Neural progenitor cell (in vitro differentiated cells): ENCODE results near the gene ERBB4. TPM values are rescaled to one million over a fixed set of nuclear protein-coding genes. Genes with fewer than 3 reads are reported as not detected.

Experiments used
- DNase-seq: peaks from one replicate; pipeline ENCODE4 v3.0.0-alpha.2; 2016; ENCODE audit warnings: low spot score
- H2AFZ ChIP-seq: fragments of 200-600 bp; sonication (generic); replicated peaks from 2 replicates; pipeline ENCODE4 v1.6.1; 2016; ENCODE audit warnings: antibody characterized with exemption
- H3F3A ChIP-seq: fragments of 200-600 bp; sonication (generic); 2 replicates; pipeline ENCODE4 v1.6.1; 2016; ENCODE audit warnings: antibody characterized with exemption, low read depth
- H3K27ac ChIP-seq: fragments of 200-600 bp; sonication (generic); 2 replicates; pipeline ENCODE4 v1.5.1; 2016; ENCODE audit warnings: mild to moderate bottlenecking
- H3K27me3 ChIP-seq: fragments of 200-600 bp; sonication (generic); 2 replicates; pipeline ENCODE4 v1.6.1; 2016; ENCODE audit warnings: mild to moderate bottlenecking, moderate library complexity
- H3K36me3 ChIP-seq: fragments of 200-600 bp; sonication (generic); 2 replicates; pipeline ENCODE4 v1.5.1; 2016
- H3K4me1 ChIP-seq: fragments of 200-600 bp; sonication (generic); 2 replicates; pipeline ENCODE4 v1.6.1; 2016; ENCODE audit warnings: mixed run types
- H3K4me2 ChIP-seq: fragments of 200-600 bp; sonication (generic); 2 replicates; pipeline ENCODE4 v1.6.1; 2016
- H3K4me3 ChIP-seq: fragments of 200-600 bp; sonication (generic); 2 replicates; pipeline ENCODE4 v1.5.1; 2016
- H3K79me2 ChIP-seq: fragments of 200-600 bp; sonication (generic); 2 replicates; pipeline ENCODE4 v1.6.1; 2016; ENCODE audit warnings: low read depth
- H3K9ac ChIP-seq: fragments of 200-600 bp; sonication (generic); 2 replicates; pipeline ENCODE4 v1.6.1; 2016
- H3K9me3 ChIP-seq: fragments of 200-600 bp; sonication (generic); 2 replicates; pipeline ENCODE4 v1.5.1; 2016; ENCODE audit warnings: low read depth
- H4K20me1 ChIP-seq: fragments of 200-600 bp; sonication (generic); 2 replicates; pipeline ENCODE4 v1.6.1; 2016; ENCODE audit warnings: low read depth
- H3K27ac Mint-ChIP-seq: 3 replicates; pipeline ENCODE4 v1.8.0; 2021; ENCODE audit warnings: mixed read lengths
- H3K27me3 Mint-ChIP-seq: 2 replicates; pipeline ENCODE4 v1.8.0; 2022; ENCODE audit warnings: low read depth, mild to moderate bottlenecking, inconsistent platforms, moderate library complexity, mixed read lengths; ENCODE audit not compliant: insufficient read depth
- H3K36me3 Mint-ChIP-seq: 3 replicates; pipeline ENCODE4 v1.8.0; 2021; ENCODE audit warnings: mixed read lengths
- H3K4me1 Mint-ChIP-seq: 3 replicates; pipeline ENCODE4 v1.8.0; 2021; ENCODE audit warnings: mixed read lengths
- H3K4me3 Mint-ChIP-seq: 3 replicates; pipeline ENCODE4 v1.8.0; 2021; ENCODE audit warnings: mild to moderate bottlenecking, moderate library complexity, mixed read lengths
- H3K9me3 Mint-ChIP-seq: 3 replicates; pipeline ENCODE4 v1.8.0; 2020; ENCODE audit warnings: mixed read lengths
- CTCF ChIP-seq: fragments of 200-600 bp; sonication (generic); IDR thresholded peaks from 2 replicates; pipeline ENCODE4 v1.5.1; 2017; ENCODE audit warnings: antibody characterized with exemption, mild to moderate bottlenecking
- EZH2 ChIP-seq: fragments of 200-600 bp; sonication (generic); IDR thresholded peaks from 2 replicates; pipeline ENCODE4 v1.6.1; 2017; ENCODE audit warnings: antibody characterized with exemption, mild to moderate bottlenecking, moderate library complexity
- EZH2phosphoT487 ChIP-seq: fragments of 200-600 bp; sonication (generic); IDR thresholded peaks from 2 replicates; pipeline ENCODE4 v1.6.1; 2017; ENCODE audit warnings: antibody characterized with exemption
- total RNA-seq: library from RNA; depleted of rRNA; stranded (reverse); fragments of >200 nt; gene quantifications from 2 replicates; pipeline ENCODE4 v1.2.3, GENCODE V29; 2015; ENCODE audit warnings: low replicate concordance

The ERBB4 gene
- total RNA-seq, 1 donor from 2014 or later = 1.5 TPM

- Histone ChIP-seq H3K27ac (no peak overlapping the region), H2AFZ (no peak overlapping the region), H3K9me3 (no peaks in the 10 kb centered on the region), H3F3A (no peaks in the 10 kb centered on the region), H3K4me2 (no peak overlapping the region), H3K4me3 (no peak overlapping the region), H3K4me1 (peaks cover 38% of the 10 kb centered on the region), H3K27me3 (no peaks in the 10 kb centered on the region), H3K79me2 (no peaks in the 10 kb centered on the region), H3K36me3 (no peaks in the 10 kb centered on the region), H3K9ac (no peak overlapping the region), H4K20me1 (no peaks in the 10 kb centered on the region)
- peaks cover 7% of the 10 kb centered on the region for H3K9me3 Mint-ChIP-seq
- peaks cover 64% of the 10 kb centered on the region for H3K4me1 Mint-ChIP-seq
- no peaks in the 10 kb centered on the region for H3K27me3 Mint-ChIP-seq
- no peak overlapping the region for H3K4me3 Mint-ChIP-seq
- no peak overlapping the region for H3K27ac Mint-ChIP-seq
- H3K36me3 Mint-ChIP-seq = peaks cover 4% of the 10 kb centered on the region
- no peak for DNase-seq
- no peak for TF ChIP-seq CTCF
- no peak for TF ChIP-seq EZH2phosphoT487
- TF ChIP-seq EZH2 = no peak
Observed at GRCh38 chr2:211469664-211470059, 1068.9 kb downstream of the ERBB4 start.

- Histone ChIP-seq H3K27me3 (no peaks in the 10 kb centered on the region), H3K79me2 (no peaks in the 10 kb centered on the region), H3K27ac (no peak overlapping the region), H3K4me1 (peaks cover 38% of the 10 kb centered on the region), H3K4me2 (no peak overlapping the region), H4K20me1 (no peaks in the 10 kb centered on the region), H3K36me3 (no peaks in the 10 kb centered on the region), H3K9me3 (no peaks in the 10 kb centered on the region), H3F3A (no peaks in the 10 kb centered on the region), H3K9ac (no peak overlapping the region), H3K4me3 (no peak overlapping the region), H2AFZ (peak overlapping the region; percentile 45)
- Mint-ChIP-seq H3K27ac (peak overlapping the region; percentile 76), H3K27me3 (no peaks in the 10 kb centered on the region), H3K4me3 (no peak overlapping the region), H3K9me3 (peaks cover 7% of the 10 kb centered on the region), H3K36me3 (peaks cover 3% of the 10 kb centered on the region), H3K4me1 (peaks cover 64% of the 10 kb centered on the region)
- peak; percentile 56 for DNase-seq
- no peak for TF ChIP-seq EZH2
- no peak for TF ChIP-seq CTCF
- TF ChIP-seq EZH2phosphoT487 = no peak
Observed at GRCh38 chr2:211468877-211469663, 1069.5 kb downstream of the ERBB4 start.

DNA sequence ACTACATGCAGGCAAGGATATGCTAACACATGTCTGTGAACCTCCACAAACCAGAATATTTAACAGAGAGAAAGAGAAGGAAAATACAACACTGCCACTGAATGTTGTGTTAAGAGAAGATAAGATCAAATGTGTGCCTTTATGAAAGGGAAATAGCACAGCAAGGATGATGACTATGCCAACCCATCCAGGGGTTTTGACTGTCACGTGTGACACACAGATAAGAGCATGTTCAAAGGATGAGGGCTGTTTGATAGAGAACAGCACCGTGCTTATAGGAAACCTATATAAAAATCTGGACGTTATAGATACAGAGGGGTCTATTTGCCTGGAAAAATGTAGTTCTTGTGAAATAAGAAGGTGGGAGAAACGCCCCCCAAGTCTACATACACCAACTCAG is 1070.4 kb downstream of the ERBB4 start:
- Mint-ChIP-seq H3K9me3 (peaks cover 4% of the 10 kb centered on the region), H3K27me3 (no peaks in the 10 kb centered on the region), H3K4me3 (no peak overlapping the region), H3K27ac (no peak overlapping the region), H3K4me1 (peaks cover 71% of the 10 kb centered on the region), H3K36me3 (peaks cover 3% of the 10 kb centered on the region)
- Histone ChIP-seq H3K79me2 (no peaks in the 10 kb centered on the region), H2AFZ (peak overlapping the region; percentile 45), H3K36me3 (no peaks in the 10 kb centered on the region), H3K4me2 (no peak overlapping the region), H3K27me3 (no peaks in the 10 kb centered on the region), H3K4me3 (no peak overlapping the region), H3K4me1 (peaks cover 46% of the 10 kb centered on the region), H3F3A (no peaks in the 10 kb centered on the region), H3K9ac (no peak overlapping the region), H3K9me3 (no peaks in the 10 kb centered on the region), H4K20me1 (no peaks in the 10 kb centered on the region), H3K27ac (no peak overlapping the region)
- TF ChIP-seq EZH2phosphoT487 (no peak), EZH2 (no peak), CTCF (no peak)
- DNase-seq = no peak
